HT1080 (cell line): Measurements from ENCODE around the gene TMEM141. TPM values are rescaled to one million over a fixed set of nuclear protein-coding genes. Genes with fewer than 3 reads are reported as not detected.
"Not testable (repeated sequence)": the region's sequence is repeated elsewhere in the genome, so short reads cannot be mapped to it uniquely, and the experiment has no call there.

ENCODE experiments used
- DNase-seq: peaks from one replicate; pipeline ENCODE4 v3.0.0-alpha.2; 2015; ENCODE audit warnings: low read depth
- total RNA-seq: library from RNA; depleted of rRNA; stranded (reverse); fragments of >200 nt; shearing (Covaris generic); gene quantifications from 2 replicates; pipeline ENCODE4 v1.2.3, GENCODE V29; 2014

TMEM141 gene
- total RNA-seq, 1 experiment from 2014 or later = 52.5 TPM

- not testable (repeated sequence) for DNase-seq
Observed at GRCh38 chr9:136755302-136756133, 35.6 kb upstream of the TMEM141 start.

GRCh38 chr9:136756134-136756438 lies 35.1 kb upstream of the TMEM141 start:
- no peak for DNase-seq

GRCh38 chr9:136756836-136757235 lies 34.3 kb upstream of the TMEM141 start:
- DNase-seq = no peak

- DNase-seq = no peak
Observed at GRCh38 chr9:136757328-136757727, 33.8 kb upstream of the TMEM141 start.

GRCh38 chr9:136757751-136758140 lies 33.4 kb upstream of the TMEM141 start:
- no peak for DNase-seq

GRCh38 chr9:136759001-136759400 lies 32.1 kb upstream of the TMEM141 start:
- no peak for DNase-seq

GRCh38 chr9:136759436-136760325 lies 31.5 kb upstream of the TMEM141 start:
- DNase-seq = no peak

GRCh38 chr9:136760424-136760823 lies 30.7 kb upstream of the TMEM141 start:
- no peak for DNase-seq

- peak; percentile 61 for DNase-seq
Observed at GRCh38 chr9:136760834-136761544, 30.2 kb upstream of the TMEM141 start.

- no peak for DNase-seq
Observed at GRCh38 chr9:136761545-136761981, 29.6 kb upstream of the TMEM141 start.

- no peak for DNase-seq
Observed at GRCh38 chr9:136762221-136762691, 28.9 kb upstream of the TMEM141 start.

- DNase-seq = no peak
Observed at GRCh38 chr9:136762915-136763648, 28.1 kb upstream of the TMEM141 start.

- no peak for DNase-seq
Observed at GRCh38 chr9:136763649-136764035, 27.5 kb upstream of the TMEM141 start.

GRCh38 chr9:136764301-136764891 lies 26.7 kb upstream of the TMEM141 start, which contains the start of gene LCN15:
TSS of gene LCN15 (minus strand) at chr9:136764518. CDS start at chr9:136764488, 30 bp downstream.
- DNase-seq = no peak

- DNase-seq = no peak
Observed at GRCh38 chr9:136765041-136765440, 26.1 kb upstream of the TMEM141 start.

GRCh38 chr9:136765745-136766409 lies 25.3 kb upstream of the TMEM141 start:
- not testable (repeated sequence) for DNase-seq

GRCh38 chr9:136766410-136767120 lies 24.6 kb upstream of the TMEM141 start:
- peak; percentile 46 for DNase-seq

- no peak for DNase-seq
Observed at GRCh38 chr9:136769710-136770191, 21.4 kb upstream of the TMEM141 start.

- DNase-seq = no peak
Observed at GRCh38 chr9:136771907-136772415, 19.2 kb upstream of the TMEM141 start.
